RWPE2 (cell line): Measurements from ENCODE around the gene SSH2.

Source experiments
- ATAC-seq: fragments of 200-7000 bp; cut with Tn5 transposase; 3 replicates; pipeline ENCODE4 v1.9.1; 2021; ENCODE audit warnings: low read depth
- DNase-seq: peaks from one replicate; pipeline ENCODE4 v3.0.0-alpha.2; 2020; ENCODE audit warnings: low spot score
- H3K27ac ChIP-seq: fragments of 450-650 bp; 2 replicates; pipeline ENCODE4 v1.5.1; 2017; ENCODE audit warnings: mild to moderate bottlenecking; ENCODE audit not compliant: poor library complexity, severe bottlenecking
- H3K27me3 ChIP-seq: fragments of 250-450 bp; sonication (Bioruptor Pico); 2 replicates; pipeline ENCODE4 v1.5.1; 2021; ENCODE audit warnings: mild to moderate bottlenecking, moderate library complexity; ENCODE audit not compliant: insufficient read depth, poor library complexity, severe bottlenecking
- H3K36me3 ChIP-seq: fragments of 250-450 bp; sonication (Bioruptor Pico); 2 replicates; pipeline ENCODE4 v1.5.1; 2020; ENCODE audit warnings: low read depth, mild to moderate bottlenecking, moderate library complexity
- H3K4me1 ChIP-seq: fragments of 250-450 bp; sonication (Bioruptor Pico); 2 replicates; pipeline ENCODE4 v1.5.1; 2021; ENCODE audit warnings: mild to moderate bottlenecking, moderate library complexity; ENCODE audit not compliant: insufficient read depth, poor library complexity, severe bottlenecking
- H3K4me3 ChIP-seq: fragments of 250-450 bp; sonication (Bioruptor Pico); 2 replicates; pipeline ENCODE4 v1.5.1; 2021; ENCODE audit warnings: mild to moderate bottlenecking, moderate library complexity; ENCODE audit not compliant: severe bottlenecking
- H3K9me3 ChIP-seq: fragments of 250-450 bp; sonication (Bioruptor Pico); 2 replicates; pipeline ENCODE4 v1.5.1; 2021; ENCODE audit warnings: mild to moderate bottlenecking, moderate library complexity; ENCODE audit not compliant: severe bottlenecking
- CTCF ChIP-seq: fragments of 450-650 bp; IDR thresholded peaks from one replicate; pipeline ENCODE4 v1.5.1; 2017; ENCODE audit warnings: mild to moderate bottlenecking, moderate library complexity; ENCODE audit not compliant: poor library complexity, severe bottlenecking

The SSH2 gene

GRCh38 chr17:29595107-29595942 lies 334.7 kb downstream of the SSH2 start:
- no peak for ATAC-seq
- no peak for TF ChIP-seq CTCF
- no peak overlapping the region for H3K27ac ChIP-seq
- H3K4me1 ChIP-seq = peaks cover 22% of the 10 kb centered on the region
- no peaks in the 10 kb centered on the region for H3K9me3 ChIP-seq
- no peak for DNase-seq
- no peak overlapping the region for H3K4me3 ChIP-seq
- no peaks in the 10 kb centered on the region for H3K27me3 ChIP-seq
- no peaks in the 10 kb centered on the region for H3K36me3 ChIP-seq

DNA sequence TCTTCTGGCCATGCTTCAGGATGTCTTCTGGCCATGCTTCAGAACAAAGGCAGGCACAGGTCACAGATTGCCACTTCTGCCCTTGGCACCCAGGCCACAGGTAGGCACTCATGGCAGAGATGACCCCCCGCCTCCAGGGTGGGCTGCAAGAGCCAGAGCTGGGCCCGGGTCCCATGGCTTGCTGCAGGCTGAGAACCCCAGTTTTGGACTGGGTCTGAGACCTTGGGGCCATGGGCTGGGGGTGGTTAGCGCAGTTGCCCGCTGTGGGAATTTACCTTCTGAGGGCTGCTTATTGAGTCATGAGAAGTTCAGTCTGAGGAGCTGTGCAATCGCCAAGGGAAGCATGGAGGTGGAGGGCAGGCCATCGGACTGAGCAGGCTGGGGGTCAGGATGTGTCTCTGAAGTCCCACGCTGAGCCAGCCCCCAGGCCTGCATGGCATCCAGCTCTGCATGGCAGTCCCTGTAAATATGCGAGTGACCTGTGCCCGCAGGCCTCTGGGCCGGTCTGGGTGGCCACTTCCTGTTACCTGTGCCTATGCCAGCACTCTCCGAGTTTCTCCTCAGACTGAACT lies 335.4 kb downstream of the SSH2 start:
- Histone ChIP-seq H3K4me3 (peak overlapping the region; percentile 88), H3K36me3 (no peaks in the 10 kb centered on the region), H3K27ac (no peak overlapping the region), H3K9me3 (no peaks in the 10 kb centered on the region), H3K27me3 (no peaks in the 10 kb centered on the region), H3K4me1 (peaks cover 22% of the 10 kb centered on the region)
- peak; percentile 25 for TF ChIP-seq CTCF
- no peak for DNase-seq
- no peak for ATAC-seq

DNA sequence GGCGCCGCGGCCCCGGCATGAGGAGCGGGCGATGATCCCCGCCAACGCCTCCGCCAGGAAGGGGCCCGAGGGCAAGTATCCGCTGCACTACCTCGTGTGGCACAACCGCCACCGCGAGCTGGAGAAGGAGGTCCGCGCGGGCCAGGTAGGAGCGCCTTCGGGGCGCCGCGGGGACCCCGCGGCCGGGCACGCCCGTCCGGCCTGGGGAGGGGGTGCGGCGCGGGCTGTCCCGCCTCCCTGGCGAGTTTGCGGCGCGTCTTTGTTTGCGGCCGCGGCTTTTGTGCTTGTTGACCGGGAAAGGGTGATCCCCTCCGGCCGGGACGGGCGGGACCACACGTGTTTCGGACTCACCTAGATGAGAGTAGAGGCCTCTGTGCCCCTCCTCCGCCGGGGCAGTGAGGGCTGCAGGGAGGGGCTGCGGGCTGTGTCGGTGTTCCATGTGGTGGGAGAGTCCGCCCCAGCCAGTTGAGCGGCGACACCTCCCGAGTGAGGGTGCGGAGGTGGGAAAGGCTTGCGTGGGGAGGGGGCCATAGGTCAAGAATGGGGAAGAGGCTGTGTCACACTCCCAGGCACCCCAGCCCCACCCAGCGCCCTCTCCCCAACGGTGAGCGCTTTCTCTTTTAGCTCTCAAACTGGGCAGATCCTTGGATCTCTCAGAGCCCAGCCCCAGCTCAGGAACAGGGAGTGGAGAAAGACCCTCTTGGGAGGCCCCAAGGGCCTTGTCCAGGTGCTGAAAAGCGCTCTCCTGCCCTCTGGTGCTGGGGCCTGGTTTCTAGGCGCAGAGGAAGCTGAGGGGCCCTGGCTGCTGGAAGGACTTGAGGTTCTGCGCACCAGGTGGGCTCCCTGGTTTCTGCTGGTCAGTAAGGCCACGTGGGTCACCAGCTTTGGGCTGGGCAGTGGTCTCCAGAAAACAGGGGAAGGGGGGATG lies 336.2 kb downstream of the SSH2 start:
- H3K9me3 ChIP-seq = no peaks in the 10 kb centered on the region
- H3K36me3 ChIP-seq = no peaks in the 10 kb centered on the region
- TF ChIP-seq CTCF = peak; percentile 46
- H3K4me1 ChIP-seq = peaks cover 22% of the 10 kb centered on the region
- peak overlapping the region; percentile 80 for H3K27ac ChIP-seq
- H3K4me3 ChIP-seq = peak overlapping the region; percentile 88
- no peak for DNase-seq
- no peaks in the 10 kb centered on the region for H3K27me3 ChIP-seq
- ATAC-seq = no peak

GRCh38 chr17:29592850-29593551 lies 337.0 kb downstream of the SSH2 start, which contains the start of gene ANKRD13B:
ANKRD13B (plus strand) TSS chr17:29593132; CDS start chr17:29593622, 490 bp downstream.
- peak within 1 kb of the TSS; percentile 80 for H3K27ac ChIP-seq
- peaks cover 23% of the 10 kb centered on the region for H3K4me1 ChIP-seq
- no peak for DNase-seq
- H3K9me3 ChIP-seq = no peaks in the 10 kb centered on the region
- H3K27me3 ChIP-seq = no peaks in the 10 kb centered on the region
- TF ChIP-seq CTCF = no peak
- no peaks in the 10 kb centered on the region for H3K36me3 ChIP-seq
- no peak for ATAC-seq
- H3K4me3 ChIP-seq = peak within 1 kb of the TSS; percentile 88
